Mucosa of rectum (tissue), 2 donors: ENCODE measurements around the gene C19orf18.
A peak's percentile ranks its signal among the peaks of the same experiment; 100 is the strongest.

Source experiments
- H3K27ac ChIP-seq, 2 donors: one replicate each; pipeline ENCODE4 v1.7.0; 2013; ENCODE audit warnings: inconsistent platforms in 2 of 2, low read depth in 2 of 2, low read length in 2 of 2
- H3K27me3 ChIP-seq, 2 donors: one replicate each; pipeline ENCODE4 v1.7.0; 2013; ENCODE audit warnings: low read length in 2 of 2; ENCODE audit not compliant: control insufficient read depth in 2 of 2, insufficient read depth in 2 of 2
- H3K36me3 ChIP-seq, 2 donors: one replicate each; pipeline ENCODE4 v1.7.0; 2013; ENCODE audit warnings: low read length in 2 of 2; ENCODE audit not compliant: control insufficient read depth in 2 of 2, insufficient read depth in 2 of 2
- H3K4me1 ChIP-seq, 2 donors: one replicate each; pipeline ENCODE4 v1.7.0; 2013; ENCODE audit warnings: low read length in 2 of 2, mild to moderate bottlenecking in 1 of 2; ENCODE audit not compliant: control insufficient read depth in 2 of 2, insufficient read depth in 2 of 2
- H3K4me3 ChIP-seq, 2 donors: one replicate each; pipeline ENCODE4 v1.7.0; 2013; ENCODE audit warnings: low read length in 2 of 2
- H3K9ac ChIP-seq, 2 donors: one replicate each; pipeline ENCODE4 v1.7.0; 2013; ENCODE audit warnings: low read length in 2 of 2, low read depth in 1 of 2, mild to moderate bottlenecking in 1 of 2
- H3K9me3 ChIP-seq, 2 donors: one replicate each; pipeline ENCODE4 v1.7.0; 2013; ENCODE audit warnings: low read length in 2 of 2; ENCODE audit not compliant: control insufficient read depth in 2 of 2
- donor health status: healthy.
- donor health status: Normal muscosa, but diverticular disease.

Gene C19orf18

GRCh38 chr19:58003174-58003828 is 29.0 kb upstream of the C19orf18 start:
- Histone ChIP-seq H3K27ac (peak overlapping the region; percentile 88 to 89), H3K9me3 (peaks cover 16 to 24% of the 10 kb centered on the region in 2 donors), H3K4me3 (peak overlapping the region; percentile 87 to 91), H3K27me3 (no peaks in the 10 kb centered on the region), H3K36me3 (peaks cover 31 to 33% of the 10 kb centered on the region in 2 donors), H3K9ac (peak overlapping the region; percentile 88 to 94), H3K4me1 (peaks cover 6 to 11% of the 10 kb centered on the region in 2 donors)

GRCh38 chr19:58002384-58003173 is 28.2 kb upstream of the C19orf18 start, which contains the start of gene ZNF606:
Gene ZNF606, minus strand, starts transcription at chr19:58002820. Its CDS starts 1,501 bp downstream, at chr19:58001319.
- Histone ChIP-seq H3K4me1 (peaks cover 6 to 11% of the 10 kb centered on the region in 2 donors), H3K27ac (peak within 1 kb of the TSS; percentile 88 to 89), H3K36me3 (peaks cover 35 to 37% of the 10 kb centered on the region in 2 donors), H3K27me3 (no peaks in the 10 kb centered on the region), H3K9me3 (peaks cover 19 to 24% of the 10 kb centered on the region in 2 donors), H3K9ac (peak within 1 kb of the TSS; percentile 88 to 94), H3K4me3 (peak within 1 kb of the TSS; percentile 87 to 91)

- no peaks in the 10 kb centered on the region for H3K27me3 ChIP-seq
- peak overlapping the region; percentile 88 to 89 for H3K27ac ChIP-seq
- H3K36me3 ChIP-seq, result peaks cover 38 to 40% of the 10 kb centered on the region in 2 donors
- H3K4me1 ChIP-seq, result peaks cover 6 to 11% of the 10 kb centered on the region in 2 donors
- H3K9ac ChIP-seq, result peak overlapping the region; percentile 88 to 94
- peaks cover 22 to 25% of the 10 kb centered on the region in 2 donors for H3K9me3 ChIP-seq
- H3K4me3 ChIP-seq, result peak overlapping the region; percentile 87 to 91
Observed at GRCh38 chr19:58001895-58002369, 27.6 kb upstream of the C19orf18 start.

- Histone ChIP-seq H3K4me1 (peaks cover 6 to 11% of the 10 kb centered on the region in 2 donors), H3K27me3 (no peaks in the 10 kb centered on the region), H3K4me3 (peak overlapping the region in 1 of 2 donors; percentile 14), H3K9ac (no peak overlapping the region), H3K27ac (no peak overlapping the region), H3K9me3 (peaks cover 28 to 29% of the 10 kb centered on the region in 2 donors), H3K36me3 (peaks cover 35 to 45% of the 10 kb centered on the region in 2 donors)
Observed at GRCh38 chr19:58000677-58001076, 26.3 kb upstream of the C19orf18 start.

GRCh38 chr19:57992841-57993240 is 18.5 kb upstream of the C19orf18 start:
- Histone ChIP-seq H3K27me3 (no peaks in the 10 kb centered on the region), H3K9ac (no peak overlapping the region), H3K9me3 (peaks cover 56 to 62% of the 10 kb centered on the region in 2 donors), H3K4me1 (no peaks in the 10 kb centered on the region), H3K36me3 (peaks cover 43 to 58% of the 10 kb centered on the region in 2 donors), H3K27ac (no peak overlapping the region), H3K4me3 (no peak overlapping the region)

- no peaks in the 10 kb centered on the region for H3K4me1 ChIP-seq
- H3K36me3 ChIP-seq, result peaks cover 47 to 52% of the 10 kb centered on the region in 2 donors
- H3K27me3 ChIP-seq, result no peaks in the 10 kb centered on the region
- no peak overlapping the region for H3K9ac ChIP-seq
- H3K27ac ChIP-seq, result no peak overlapping the region
- H3K9me3 ChIP-seq, result peaks cover 83 to 85% of the 10 kb centered on the region in 2 donors
- peak overlapping the region; percentile 18 to 46 for H3K4me3 ChIP-seq
Observed at GRCh38 chr19:57978586-57979289, 4.4 kb upstream of the C19orf18 start.

GRCh38 chr19:57964761-57965160 is 9.6 kb downstream of the C19orf18 start:
- Histone ChIP-seq H3K36me3 (no peaks in the 10 kb centered on the region), H3K4me1 (no peaks in the 10 kb centered on the region), H3K9me3 (peaks cover 12 to 26% of the 10 kb centered on the region in 2 donors), H3K27me3 (no peaks in the 10 kb centered on the region), H3K27ac (no peak overlapping the region), H3K9ac (no peak overlapping the region), H3K4me3 (no peak overlapping the region)

GRCh38 chr19:57961785-57962184 is 12.5 kb downstream of the C19orf18 start:
- Histone ChIP-seq H3K36me3 (no peaks in the 10 kb centered on the region), H3K27me3 (no peaks in the 10 kb centered on the region), H3K9ac (no peak overlapping the region), H3K27ac (no peak overlapping the region), H3K9me3 (peaks cover 10 to 15% of the 10 kb centered on the region in 2 donors), H3K4me1 (no peaks in the 10 kb centered on the region), H3K4me3 (no peak overlapping the region)

GRCh38 chr19:57954996-57955395 is 19.3 kb downstream of the C19orf18 start:
- Histone ChIP-seq H3K4me1 (no peaks in the 10 kb centered on the region), H3K27ac (no peak overlapping the region), H3K36me3 (no peaks in the 10 kb centered on the region), H3K9ac (no peak overlapping the region), H3K9me3 (peaks cover 6 to 7% of the 10 kb centered on the region in 2 donors), H3K27me3 (no peaks in the 10 kb centered on the region), H3K4me3 (no peak overlapping the region)
